ENCODE data around the gene KDF1. TPM values are rescaled to one million over a fixed set of nuclear protein-coding genes. Genes with fewer than 3 reads are reported as not detected.

The KDF1 gene
- total RNA-seq, 1 experiment from 2014 or later = 8.8 TPM

GRCh38 chr1:26921540-26922430 is 38.5 kb downstream of the KDF1 start, which contains the start of gene NUDC:
NUDC (plus strand) TSS chr1:26921743; CDS start chr1:26921849, 106 bp downstream.
- Mint-ChIP-seq H3K36me3 (ENCODE audit: insufficient read depth, unreplicated experiment) (peaks cover 19% of the 10 kb centered on the region), H3K9me3 (ENCODE audit: unreplicated experiment) (no peaks in the 10 kb centered on the region), H3K4me1 (ENCODE audit: insufficient read depth, unreplicated experiment) (peaks cover 17% of the 10 kb centered on the region), H3K4me3 (ENCODE audit: unreplicated experiment) (peak within 1 kb of the TSS; percentile 98), H3K27ac (ENCODE audit: low read depth, unreplicated experiment) (peak within 1 kb of the TSS; percentile 97), H3K27me3 (ENCODE audit: insufficient read depth, unreplicated experiment) (no peaks in the 10 kb centered on the region)
- intact Hi-C loops (cut with micrococcal nuclease) = loop anchor here (2.0 kb wide), 1 partner anchor 15 kb away; no protein-coding TSS in a partner anchor
- DNase-seq (ENCODE audit: unreplicated experiment) = peak; percentile 97
- ChIA-PET POLR2A (interaction anchor here (0.6 to 2.6 kb wide), 16 partner anchors 8 to 1105 kb away, joined by 3 to 20 read pairs (median 4); partner anchors contain the start of genes GPATCH3, GPN2, KDF1 and TRNP1), CTCF (interaction anchor here (0.6 kb wide), 2 partner anchors 131 to 408 kb away, joined by 3 read pairs; no protein-coding TSS in a partner anchor)
- TF ChIP-seq CTCF (IDR thresholded peaks at IDR 0.05; ENCODE audit: unreplicated experiment) = no peak
- no TSS peak for BruUV-seq (replicated peaks)

GRCh38 chr1:26921126-26921539 is 39.1 kb downstream of the KDF1 start:
- no TSS peak for BruUV-seq (replicated peaks)
- Mint-ChIP-seq H3K4me1 (ENCODE audit: insufficient read depth, unreplicated experiment) (peaks cover 17% of the 10 kb centered on the region), H3K27me3 (ENCODE audit: insufficient read depth, unreplicated experiment) (no peaks in the 10 kb centered on the region), H3K36me3 (ENCODE audit: insufficient read depth, unreplicated experiment) (peaks cover 13% of the 10 kb centered on the region), H3K4me3 (ENCODE audit: unreplicated experiment) (peak overlapping the region; percentile 98), H3K27ac (ENCODE audit: low read depth, unreplicated experiment) (peak overlapping the region; percentile 97), H3K9me3 (ENCODE audit: unreplicated experiment) (no peaks in the 10 kb centered on the region)
- no peak for TF ChIP-seq CTCF (IDR thresholded peaks at IDR 0.05; ENCODE audit: unreplicated experiment)
- intact Hi-C loops (cut with micrococcal nuclease) = loop anchor here (2.0 kb wide), 1 partner anchor 14 kb away; no protein-coding TSS in a partner anchor
- ChIA-PET CTCF (interaction anchor here (0.6 to 0.7 kb wide), 2 partner anchors 16 to 407 kb away, joined by 3 to 4 read pairs; no protein-coding TSS in a partner anchor), POLR2A (interaction anchor here (0.6 to 2.6 kb wide), 16 partner anchors 8 to 1106 kb away, joined by 3 to 20 read pairs (median 4); partner anchors contain the start of genes GPATCH3, GPN2, KDF1 and TRNP1)
- no peak for DNase-seq (ENCODE audit: unreplicated experiment)

GRCh38 chr1:26915204-26915842 is 44.9 kb downstream of the KDF1 start:
- intact Hi-C loops (cut with micrococcal nuclease) = no loop called here
- peak; percentile 48 for DNase-seq (ENCODE audit: unreplicated experiment)
- TF ChIP-seq CTCF (IDR thresholded peaks at IDR 0.05; ENCODE audit: unreplicated experiment) = no peak
- Mint-ChIP-seq H3K4me3 (ENCODE audit: unreplicated experiment) (no peak overlapping the region), H3K9me3 (ENCODE audit: unreplicated experiment) (no peaks in the 10 kb centered on the region), H3K27ac (ENCODE audit: low read depth, unreplicated experiment) (no peak overlapping the region), H3K4me1 (ENCODE audit: insufficient read depth, unreplicated experiment) (no peaks in the 10 kb centered on the region), H3K36me3 (ENCODE audit: insufficient read depth, unreplicated experiment) (no peaks in the 10 kb centered on the region), H3K27me3 (ENCODE audit: insufficient read depth, unreplicated experiment) (no peaks in the 10 kb centered on the region)
- no TSS peak for BruUV-seq (replicated peaks)
- CTCF ChIA-PET = interaction anchor here (0.7 kb wide), 1 partner anchor 63 kb away, joined by 3 read pairs; no protein-coding TSS in a partner anchor
- POLR2A ChIA-PET = interaction anchor here (2.2 kb wide), 1 partner anchor 15 kb away, joined by 12 read pairs; the partner anchor contains the start of gene GPATCH3
